IMR-90 (cell line): Measurements from ENCODE around the gene WDR1. TPM values are rescaled to one million over a fixed set of nuclear protein-coding genes. Genes with fewer than 3 reads are reported as not detected.

Experiments
- ATAC-seq: fragments of 200-7000 bp; cut with Tn5 transposase; 2 replicates; pipeline ENCODE4 v1.9.1; 2020; ENCODE audit warnings: low read depth, mild to moderate bottlenecking, moderate library complexity
- BruUV-seq: library from RNA; stranded (reverse); fragments of 400-500 nt; replicated peaks from 2 replicates; lab custom pipeline; 2021; lab: Mats Ljungman, UMichigan
- CTCF ChIA-PET: fragments of 300-600 bp; formaldehyde crosslinking; extraction: SDS; loops from one replicate; lab custom pipeline; 2021; ENCODE audit warnings: antibody characterized with exemption; lab: Yijun Ruan, JAX
- POLR2A ChIA-PET: fragments of 300-600 bp; sonication (Branson Sonifier 250); formaldehyde crosslinking; loops from one replicate; lab custom pipeline; 2022; ENCODE audit warnings: antibody characterized with exemption; ENCODE audit not compliant: unreplicated experiment; lab: Charles Lee
- DNase-seq: peaks from one replicate; pipeline ENCODE4 v3.0.0; 2013
- H2AFZ ChIP-seq: replicated peaks from 2 replicates; pipeline ENCODE3; 2013; ENCODE audit warnings: low read length, mild to moderate bottlenecking; ENCODE audit not compliant: poor library complexity
- H2AK5ac ChIP-seq: 2 replicates; pipeline ENCODE4 v1.6.1; 2013; ENCODE audit warnings: low read depth, low read length, inconsistent platforms
- H2AK9ac ChIP-seq: replicated peaks from 2 replicates; pipeline ENCODE3; 2013; ENCODE audit warnings: mild to moderate bottlenecking, low read depth, low read length, moderate library complexity; ENCODE audit not compliant: poor library complexity
- H2BK120ac ChIP-seq: 2 replicates; pipeline ENCODE4 v1.6.1; 2013; ENCODE audit warnings: low read depth, low read length, inconsistent platforms
- H2BK15ac ChIP-seq: 3 replicates; pipeline ENCODE4 v1.6.1; 2013; ENCODE audit warnings: low read depth, low read length, inconsistent platforms
- H2BK20ac ChIP-seq: 2 replicates; pipeline ENCODE4 v1.6.1; 2013; ENCODE audit warnings: low read depth, mild to moderate bottlenecking, inconsistent platforms, low read length, moderate library complexity
- H2BK5ac ChIP-seq: 2 replicates; pipeline ENCODE4 v1.6.1; 2013; ENCODE audit warnings: mild to moderate bottlenecking, low read depth, low read length, inconsistent platforms; ENCODE audit not compliant: poor library complexity, severe bottlenecking
- H3K14ac ChIP-seq: replicated peaks from 2 replicates; pipeline ENCODE4 v1.6.1; 2013; ENCODE audit warnings: low read depth, low read length, inconsistent platforms
- H3K18ac ChIP-seq: 2 replicates; pipeline ENCODE4 v1.6.1; 2013; ENCODE audit warnings: low read depth, low read length, control low read depth
- H3K23ac ChIP-seq: 2 replicates; pipeline ENCODE4 v1.6.1; 2013; ENCODE audit warnings: low read depth, low read length, inconsistent platforms
- H3K27ac ChIP-seq: 2 replicates; pipeline ENCODE4 v1.5.1; 2013; ENCODE audit warnings: mild to moderate bottlenecking, control low read depth, low read length; ENCODE audit not compliant: insufficient read depth
- H3K27me3 ChIP-seq: 2 replicates; pipeline ENCODE4 v1.6.1; 2013; ENCODE audit warnings: low read length; ENCODE audit not compliant: control insufficient read depth, insufficient read depth
- H3K36me3 ChIP-seq: 2 replicates; pipeline ENCODE4 v1.6.1; 2013; ENCODE audit warnings: low read length, mixed read lengths; ENCODE audit not compliant: control insufficient read depth, insufficient read depth
- H3K4ac ChIP-seq: 2 replicates; pipeline ENCODE4 v1.6.1; 2013; ENCODE audit warnings: low read depth, low read length, inconsistent platforms
- H3K4me1 ChIP-seq: 2 replicates; pipeline ENCODE4 v1.6.1; 2013; ENCODE audit warnings: low read length, mixed read lengths; ENCODE audit not compliant: control insufficient read depth, insufficient read depth
- H3K4me2 ChIP-seq: 2 replicates; pipeline ENCODE4 v1.6.1; 2013; ENCODE audit warnings: low read depth, mild to moderate bottlenecking, control low read depth, low read length, moderate library complexity
- H3K4me3 ChIP-seq: 2 replicates; pipeline ENCODE4 v1.5.1; 2013; ENCODE audit warnings: low read depth, mild to moderate bottlenecking, control low read depth, low read length, moderate library complexity; ENCODE audit not compliant: insufficient read depth
- H3K56ac ChIP-seq: 2 replicates; pipeline ENCODE4 v1.6.1; 2013; ENCODE audit warnings: low read length, inconsistent platforms; ENCODE audit not compliant: insufficient read depth; ENCODE audit errors: extremely low read depth
- H3K79me1 ChIP-seq, 2 experiments: 2 replicates each; pipeline ENCODE4 v1.6.1; 2013; ENCODE audit warnings: low read length in 2 of 2, inconsistent platforms in 1 of 2, low read depth in 1 of 2
- H3K9ac ChIP-seq: 2 replicates; pipeline ENCODE4 v1.6.1; 2013; ENCODE audit warnings: low read depth, low read length, control low read depth
- H3K9me1 ChIP-seq: 2 replicates; pipeline ENCODE4 v1.6.1; 2013; ENCODE audit warnings: low read length, inconsistent platforms; ENCODE audit not compliant: insufficient read depth
- H3K9me3 ChIP-seq: 2 replicates; pipeline ENCODE4 v1.6.1; 2013; ENCODE audit warnings: low read length; ENCODE audit not compliant: control insufficient read depth, insufficient read depth
- H4K20me1 ChIP-seq: 2 replicates; pipeline ENCODE4 v1.6.1; 2013; ENCODE audit warnings: low read length, inconsistent platforms; ENCODE audit not compliant: insufficient read depth
- H4K5ac ChIP-seq: 2 replicates; pipeline ENCODE4 v1.6.1; 2013; ENCODE audit warnings: mild to moderate bottlenecking, low read depth, low read length, control low read depth
- H4K8ac ChIP-seq, 2 experiments: 2 replicates each; pipeline ENCODE4 v1.6.1; 2013; ENCODE audit warnings: low read depth in 2 of 2, low read length in 2 of 2, control low read depth in 1 of 2, inconsistent platforms in 1 of 2
- H4K91ac ChIP-seq: 2 replicates; pipeline ENCODE4 v1.6.1; 2013; ENCODE audit warnings: low read depth, low read length, inconsistent platforms; ENCODE audit not compliant: insufficient read depth
- BHLHE40 ChIP-seq: fragments of 150-350 bp; IDR thresholded peaks from 2 replicates; pipeline ENCODE4 v1.6.1; 2016; ENCODE audit warnings: mild to moderate bottlenecking, low read depth, low read length
- CEBPB ChIP-seq: IDR thresholded peaks from 2 replicates; pipeline ENCODE4 v1.6.1; 2012; ENCODE audit warnings: low read depth, low read length, improper control_type of control experiment
- CHD1 ChIP-seq: IDR thresholded peaks from 2 replicates; pipeline ENCODE4 v1.6.1; 2012; ENCODE audit warnings: low read depth, low read length, improper control_type of control experiment
- CTCF ChIP-seq: conservative IDR thresholded peaks from 2 replicates; pipeline ENCODE4 v1.5.1; 2012; ENCODE audit warnings: mild to moderate bottlenecking, low read depth, low read length, improper control_type of control experiment
- FOS ChIP-seq: fragments of 150-350 bp; IDR thresholded peaks from 2 replicates; pipeline ENCODE4 v1.6.1; 2016; ENCODE audit warnings: low read depth, low read length
- MAFK ChIP-seq: IDR thresholded peaks from 2 replicates; pipeline ENCODE4 v1.6.1; 2012; ENCODE audit warnings: low read depth, low read length, improper control_type of control experiment
- MAZ ChIP-seq: IDR thresholded peaks from 2 replicates; pipeline ENCODE4 v1.6.1; 2012; ENCODE audit warnings: low read depth, mild to moderate bottlenecking, low read length, improper control_type of control experiment, moderate library complexity, borderline replicate concordance
- MXI1 ChIP-seq: IDR thresholded peaks from 2 replicates; pipeline ENCODE4 v1.6.1; 2012; ENCODE audit warnings: low read depth, mild to moderate bottlenecking, low read length, moderate library complexity, borderline replicate concordance
- NFE2L2 ChIP-seq: fragments of 150-350 bp; IDR thresholded peaks from 2 replicates; pipeline ENCODE4 v1.6.1; 2016; ENCODE audit warnings: low read depth, mild to moderate bottlenecking, low read length
- POLR2A ChIP-seq: IDR thresholded peaks from 2 replicates; pipeline ENCODE4 v1.6.1; 2012; ENCODE audit warnings: mild to moderate bottlenecking, low read depth, low read length
- RAD21 ChIP-seq: IDR thresholded peaks from 2 replicates; pipeline ENCODE4 v1.6.1; 2012; ENCODE audit warnings: low read length, improper control_type of control experiment
- RCOR1 ChIP-seq: IDR thresholded peaks from 2 replicates; pipeline ENCODE4 v1.6.1; 2012; ENCODE audit warnings: mild to moderate bottlenecking, low read length, improper control_type of control experiment; ENCODE audit not compliant: insufficient replicate concordance
- RFX5 ChIP-seq: IDR thresholded peaks from 2 replicates; pipeline ENCODE4 v1.8.0; 2012; ENCODE audit warnings: low read depth, mild to moderate bottlenecking, low read length, moderate library complexity
- SMC3 ChIP-seq: fragments of 150-350 bp; IDR thresholded peaks from 2 replicates; pipeline ENCODE4 v1.6.1; 2016; ENCODE audit warnings: low read depth, mild to moderate bottlenecking, antibody characterized with exemption, low read length, moderate library complexity
- USF2 ChIP-seq: fragments of 150-350 bp; IDR thresholded peaks from 2 replicates; pipeline ENCODE4 v1.6.1; 2017; ENCODE audit warnings: mild to moderate bottlenecking, antibody characterized with exemption, low read length, low read depth
- WGBS, 2 experiments: methylation state at CpG; one replicate each; pipeline versions ENCODE4 v1.1.5 to v1.1.7; 2013; ENCODE audit warnings: missing lambda C conversion rate in 2 of 2; ENCODE audit not compliant: insufficient read length in 1 of 2; ENCODE audit errors: extremely low coverage in 2 of 2; 5-methylcytosine and 5-hydroxymethylcytosine counted together
- dilution Hi-C: fragments of 300-500 bp; cut with HindIII; formaldehyde crosslinking; loops from one replicate; pipeline ENCODE4 v1.14.3; 2018; ENCODE audit warnings: low sequenced_read_pairs; ENCODE audit not compliant: unreplicated experiment
- in situ Hi-C: fragments of 300-500 bp; cut with MboI; formaldehyde crosslinking; loops from 3 replicates; pipeline ENCODE4 v1.14.3; 2019; ENCODE audit warnings: low sequenced_read_pairs, inconsistent platforms, mixed read lengths
- intact Hi-C: fragments of 100-400 bp; cut with micrococcal nuclease; formaldehyde crosslinking; loops from 2 replicates; pipeline ENCODE4 v1.10.0; 2022
- polyA plus RNA-seq, 3 experiments: library from polyadenylated mRNA; depleted of rRNA; stranded (reverse); fragments of >200 nt; gene quantifications; 2 replicates each; pipeline ENCODE4 v1.2.3, GENCODE V29; 2012; ENCODE audit warnings: low replicate concordance in 1 of 3
- total RNA-seq: library from RNA; depleted of rRNA; stranded (reverse); fragments of >200 nt; gene quantifications from 2 replicates; pipeline ENCODE4 v1.2.3, GENCODE V29; 2012
- TF ChIP-seq, protein P1 (sequence below): fragments of 150-350 bp; IDR thresholded peaks from 2 replicates; pipeline ENCODE4 v1.6.1; 2016; ENCODE audit warnings: low read depth, mild to moderate bottlenecking, low read length, moderate library complexity, borderline replicate concordance

The WDR1 gene
- total and polyA plus RNA-seq, 2 of the 4 experiments (the other 2 are of a cell fraction): 725 to 992 TPM

DNA sequence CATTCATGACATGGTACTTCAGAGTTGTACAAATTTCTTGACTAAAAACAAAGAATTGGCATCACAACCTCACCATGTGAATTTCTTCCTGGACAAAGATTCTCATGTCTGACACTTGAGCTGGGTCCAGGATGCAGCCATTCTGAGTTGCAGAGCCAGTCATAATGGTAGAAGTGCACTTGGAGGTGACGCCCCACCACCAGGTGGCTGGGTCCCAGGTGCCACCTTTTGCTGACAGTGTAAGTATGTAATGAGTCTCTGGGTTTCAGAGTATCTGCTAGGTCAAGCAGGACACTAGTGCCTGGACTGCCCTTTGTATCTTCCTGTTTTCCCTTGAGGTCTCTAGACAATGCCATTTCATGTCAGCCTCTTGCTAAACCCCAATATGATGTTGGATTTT is 36.6 kb upstream of the WDR1 start:
- Histone ChIP-seq H3K9ac (no peak overlapping the region), H3K4me3 (no peak overlapping the region), H4K8ac (no peak overlapping the region), H4K20me1 (no peaks in the 10 kb centered on the region), H2AK9ac (no peak overlapping the region), H3K4me1 (no peaks in the 10 kb centered on the region), H3K27ac (no peak overlapping the region), H3K9me3 (no peaks in the 10 kb centered on the region), H2BK15ac (no peak overlapping the region), H3K79me1 (no peaks in the 10 kb centered on the region), H4K91ac (no peak overlapping the region), H2AFZ (no peak overlapping the region), H2AK5ac (no peak overlapping the region), H4K5ac (no peak overlapping the region), H3K56ac (no peak overlapping the region), H3K4ac (no peak overlapping the region), H3K27me3 (peaks cover 20% of the 10 kb centered on the region), H3K9me1 (no peaks in the 10 kb centered on the region), H2BK5ac (no peak overlapping the region), H2BK120ac (no peak overlapping the region), H3K36me3 (no peaks in the 10 kb centered on the region), H3K23ac (no peak overlapping the region), H3K14ac (no peak overlapping the region), H3K18ac (no peak overlapping the region), H3K4me2 (no peak overlapping the region), H2BK20ac (no peak overlapping the region)
- no peak for ATAC-seq
- WGBS, 2 experiments: 33% methylated on average over 1 of the region's 1 CpG; no CpG with 5 or more reads in 1 of the 2 experiments
- in situ Hi-C loops: no loop called here
- dilution Hi-C loops: loop anchor here (25.0 kb wide), 1 partner anchor 259 kb away; no protein-coding TSS in a partner anchor
- no TSS peak for BruUV-seq
- ChIA-PET POLR2A (no interaction called here), CTCF (interaction anchor here (1.1 kb wide), 1 partner anchor 385 kb away, joined by 3 read pairs; no protein-coding TSS in a partner anchor)
- DNase-seq: no peak
- TF ChIP-seq POLR2A (no peak), USF2 (no peak), RAD21 (no peak), FOS (no peak), CEBPB (no peak), MXI1 (no peak), CTCF (no peak), MAZ (no peak), RFX5 (no peak), RCOR1 (no peak), BHLHE40 (no peak), CHD1 (no peak), MAFK (no peak), SMC3 (no peak), NFE2L2 (no peak)
- TF ChIP-seq, protein P1, sequence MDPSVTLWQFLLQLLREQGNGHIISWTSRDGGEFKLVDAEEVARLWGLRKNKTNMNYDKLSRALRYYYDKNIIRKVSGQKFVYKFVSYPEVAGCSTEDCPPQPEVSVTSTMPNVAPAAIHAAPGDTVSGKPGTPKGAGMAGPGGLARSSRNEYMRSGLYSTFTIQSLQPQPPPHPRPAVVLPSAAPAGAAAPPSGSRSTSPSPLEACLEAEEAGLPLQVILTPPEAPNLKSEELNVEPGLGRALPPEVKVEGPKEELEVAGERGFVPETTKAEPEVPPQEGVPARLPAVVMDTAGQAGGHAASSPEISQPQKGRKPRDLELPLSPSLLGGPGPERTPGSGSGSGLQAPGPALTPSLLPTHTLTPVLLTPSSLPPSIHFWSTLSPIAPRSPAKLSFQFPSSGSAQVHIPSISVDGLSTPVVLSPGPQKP: no peak
- intact Hi-C loops: no loop called here
